Measurements from ENCODE around the gene P2RY14. TPM values are rescaled to one million over a fixed set of nuclear protein-coding genes. Genes with fewer than 3 reads are reported as not detected.

The P2RY14 gene
- total and polyA plus RNA-seq, 10 of the 15 experiments (the other 5 are each of a cell fraction or from before 2014, with no cell fraction given): 0.06 to 0.37 (median 0.28) TPM; not detected in 7

DNA sequence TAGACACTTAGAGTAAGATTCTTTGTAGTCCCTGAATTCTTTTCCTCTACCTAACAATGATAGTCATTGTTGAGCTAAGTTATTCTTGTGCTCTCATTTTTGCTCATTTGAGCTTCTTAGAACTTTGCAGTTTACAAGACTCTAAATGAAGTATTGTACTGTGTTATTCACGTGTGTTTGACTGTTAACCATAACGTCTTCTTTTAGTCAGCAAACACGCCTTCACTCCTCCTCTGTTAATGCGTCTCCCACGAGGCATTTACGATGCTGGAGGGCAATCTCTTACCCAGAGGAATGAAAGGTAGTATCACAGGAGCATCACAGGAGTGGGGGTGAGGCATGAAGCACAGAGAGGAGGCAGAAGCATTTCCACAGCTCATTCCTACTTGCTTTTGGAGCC lies 14.8 kb upstream of the P2RY14 start (continued):
- no peak for TF ChIP-seq MTA3 (IDR thresholded peaks at IDR 0.05; ENCODE audit: borderline replicate concordance, low read length)
- TF ChIP-seq ZNF24 (IDR thresholded peaks at IDR 0.05): no peak

DNA sequence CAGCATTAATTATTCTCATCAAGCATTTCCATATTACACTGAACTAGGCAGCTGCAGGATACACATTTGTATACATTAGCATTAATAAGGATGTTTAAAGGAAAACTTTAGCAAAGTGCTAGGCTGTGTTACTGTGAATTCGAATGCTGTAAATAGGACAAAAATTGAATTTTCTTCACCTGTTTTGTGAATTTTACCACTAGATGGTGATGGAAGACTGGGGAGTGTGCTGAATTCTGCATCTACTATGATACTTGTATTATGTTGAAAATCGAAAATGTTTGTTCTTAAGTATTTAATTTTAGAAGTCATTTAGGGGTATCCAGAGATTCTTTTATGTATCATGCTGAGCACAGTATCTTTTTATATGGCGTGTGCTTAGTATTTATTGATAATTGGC lies 12.3 kb upstream of the P2RY14 start:
- WGBS (ENCODE audit: insufficient coverage, insufficient replicate concordance, low lambda C conversion rate, missing lambda C conversion rate): 0% methylated on average over 3 of the region's 3 CpGs
- Histone ChIP-seq H2AFZ (ENCODE audit: control insufficient read depth, low read depth, low read length) (no peak overlapping the region), H3K4me2 (ENCODE audit: control insufficient read depth, insufficient read depth) (no peak overlapping the region), H3K9me3 (replicated peaks; ENCODE audit: control insufficient read depth, insufficient read depth, low read length) (no peaks in the 10 kb centered on the region), H4K20me1 (ENCODE audit: control insufficient read depth, insufficient read depth) (no peaks in the 10 kb centered on the region), H3K4me3 (no peak overlapping the region), H3K27ac (ENCODE audit: control insufficient read depth, insufficient read depth) (no peak overlapping the region), H3K9ac (ENCODE audit: control insufficient read depth, insufficient read depth, low read length) (no peak overlapping the region), H3K4me1 (ENCODE audit: control insufficient read depth, insufficient read depth, low read length) (no peaks in the 10 kb centered on the region), H3K79me2 (ENCODE audit: control insufficient read depth, insufficient read depth, low read length) (no peaks in the 10 kb centered on the region), H3K36me3 (ENCODE audit: control insufficient read depth in 2 of 2, insufficient read depth in 2 of 2, low read length in 1 of 2) (no peaks in the 10 kb centered on the region), H3K27me3 (replicated peaks in 1 of 2; ENCODE audit: control insufficient read depth in 2 of 2, insufficient read depth in 2 of 2, low read length in 1 of 2) (no peaks in the 10 kb centered on the region; a peak in 1 of 4 replicates)
- ATAC-seq (no peak), DNase-seq (ENCODE audit: low read depth, low spot score) (no peak), FAIRE-seq (no peak)
- in situ Hi-C loops (cut with MboI): no loop called here
- no peak for TF ChIP-seq IKZF1 (conservative IDR thresholded peaks at IDR 0.05)
- peak; percentile 83 for TF ChIP-seq RAD21 (IDR thresholded peaks at IDR 0.05; ENCODE audit: insufficient read depth, low read depth, low read length)
- TF ChIP-seq MEF2A (IDR thresholded peaks at IDR 0.05; ENCODE audit: insufficient read depth, low read depth, low read length): no peak
- TF ChIP-seq MEF2B (IDR thresholded peaks at IDR 0.05; ENCODE audit: partially characterized antibody, poor library complexity, severe bottlenecking): no peak
- TF ChIP-seq, protein P1, sequence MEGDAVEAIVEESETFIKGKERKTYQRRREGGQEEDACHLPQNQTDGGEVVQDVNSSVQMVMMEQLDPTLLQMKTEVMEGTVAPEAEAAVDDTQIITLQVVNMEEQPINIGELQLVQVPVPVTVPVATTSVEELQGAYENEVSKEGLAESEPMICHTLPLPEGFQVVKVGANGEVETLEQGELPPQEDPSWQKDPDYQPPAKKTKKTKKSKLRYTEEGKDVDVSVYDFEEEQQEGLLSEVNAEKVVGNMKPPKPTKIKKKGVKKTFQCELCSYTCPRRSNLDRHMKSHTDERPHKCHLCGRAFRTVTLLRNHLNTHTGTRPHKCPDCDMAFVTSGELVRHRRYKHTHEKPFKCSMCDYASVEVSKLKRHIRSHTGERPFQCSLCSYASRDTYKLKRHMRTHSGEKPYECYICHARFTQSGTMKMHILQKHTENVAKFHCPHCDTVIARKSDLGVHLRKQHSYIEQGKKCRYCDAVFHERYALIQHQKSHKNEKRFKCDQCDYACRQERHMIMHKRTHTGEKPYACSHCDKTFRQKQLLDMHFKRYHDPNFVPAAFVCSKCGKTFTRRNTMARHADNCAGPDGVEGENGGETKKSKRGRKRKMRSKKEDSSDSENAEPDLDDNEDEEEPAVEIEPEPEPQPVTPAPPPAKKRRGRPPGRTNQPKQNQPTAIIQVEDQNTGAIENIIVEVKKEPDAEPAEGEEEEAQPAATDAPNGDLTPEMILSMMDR (IDR thresholded peaks at IDR 0.05 in 2 of 3, conservative IDR thresholded peaks at IDR 0.05 in 1 of 3; ENCODE audit: control insufficient read depth in 2 of 3, extremely low read depth in 1 of 3, insufficient read depth in 1 of 3, low read depth in 3 of 3, low read length in 3 of 3): peak in 2 of 3 experiments; percentile 5 to 41; a peak in 3 of 6 replicates
- ChIA-PET RAD21 (ENCODE audit: unreplicated experiment) (no interaction called here), SMC1A (ENCODE audit: uncharacterized antibody, unreplicated experiment) (interaction anchor here (1.2 to 1.7 kb wide), 2 partner anchors 30 to 62 kb away, joined by 5 read pairs; no protein-coding TSS in a partner anchor), POLR2A (no interaction called here), CTCF (interaction anchor here (0.8 to 2.7 kb wide), 3 partner anchors 58 to 128 kb away, joined by 3 to 10 read pairs (median 3); no protein-coding TSS in a partner anchor)
- no TSS peak for BruUV-seq (replicated peaks)
- intact Hi-C loops (cut with micrococcal nuclease; ENCODE audit: unreplicated experiment): loop anchor here (5.0 kb wide), 2 partner anchors 547 to 627 kb away; no protein-coding TSS in a partner anchor

All from GM12878 (cell line).